Fibroblast of gingiva (primary cell): ENCODE results near the gene PIGK.

Source experiments
- DNase-seq: peaks from one replicate; pipeline ENCODE4 v3.0.0-alpha.2; 2011; ENCODE audit warnings: low read depth

The PIGK gene

DNA sequence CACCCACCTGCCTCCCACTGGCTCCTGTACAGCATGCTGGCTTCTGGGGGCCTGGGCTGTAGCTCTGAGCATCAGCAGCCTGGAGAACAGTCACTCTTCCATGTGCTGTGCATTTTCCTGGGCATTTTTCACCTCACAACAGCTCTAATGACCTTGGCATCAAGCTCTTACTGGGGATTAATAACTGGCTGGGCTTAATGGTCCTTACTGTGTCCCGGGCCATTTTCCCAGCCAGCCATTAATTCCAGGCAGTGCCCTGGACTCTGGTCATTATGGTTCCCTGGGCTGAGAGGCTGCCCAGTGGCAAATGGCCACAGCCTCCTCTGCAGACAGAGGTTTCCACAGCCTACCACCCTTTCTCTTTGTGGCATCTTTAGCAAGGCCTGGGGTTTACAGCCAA lies 180.1 kb downstream of the PIGK start:
- no peak for DNase-seq
